HG02571 (cell line): ENCODE measurements around the gene GALNT9.

Source experiments
- ATAC-seq: cut with Tn5 transposase; IDR thresholded peaks from one replicate; pipeline ENCODE4 v1.9.1; 2021; ENCODE audit warnings: mild to moderate bottlenecking, moderate library complexity; ENCODE audit not compliant: unreplicated experiment

The GALNT9 gene

GRCh38 chr12:132161796-132162507 lies 167.4 kb downstream of the GALNT9 start:
- ATAC-seq, result no peak

- ATAC-seq, result no peak
Measured at GRCh38 chr12:132161036-132161781, 168.2 kb downstream of the GALNT9 start.

- no peak for ATAC-seq
Measured at GRCh38 chr12:132160601-132161035, 168.8 kb downstream of the GALNT9 start.

- ATAC-seq, result no peak
Measured at GRCh38 chr12:132160016-132160415, 169.4 kb downstream of the GALNT9 start.

GRCh38 chr12:132159555-132160003 lies 169.8 kb downstream of the GALNT9 start:
- ATAC-seq, result no peak

GRCh38 chr12:132158677-132159554 lies 170.5 kb downstream of the GALNT9 start:
- no peak for ATAC-seq

GRCh38 chr12:132157733-132158409 lies 171.5 kb downstream of the GALNT9 start:
- ATAC-seq, result no peak

GRCh38 chr12:132156573-132157325 lies 172.6 kb downstream of the GALNT9 start:
- ATAC-seq, result no peak

- no peak for ATAC-seq
Measured at GRCh38 chr12:132155771-132156572, 173.4 kb downstream of the GALNT9 start.

- ATAC-seq, result no peak
Measured at GRCh38 chr12:132154941-132155770, 174.2 kb downstream of the GALNT9 start.

- ATAC-seq, result no peak
Measured at GRCh38 chr12:132154341-132154761, 175.0 kb downstream of the GALNT9 start.

- peak; percentile 65 for ATAC-seq
Measured at GRCh38 chr12:132153501-132154340, 175.7 kb downstream of the GALNT9 start.

GRCh38 chr12:132152953-132153352 lies 176.4 kb downstream of the GALNT9 start:
- ATAC-seq, result no peak

- no peak for ATAC-seq
Measured at GRCh38 chr12:132152411-132152821, 177.0 kb downstream of the GALNT9 start.

GRCh38 chr12:132151766-132152410 lies 177.5 kb downstream of the GALNT9 start:
- ATAC-seq, result no peak

- no peak for ATAC-seq
Measured at GRCh38 chr12:132151145-132151765, 178.1 kb downstream of the GALNT9 start.
